Karpas-422 (cell line): ENCODE data around the gene CARD11. TPM values are rescaled to one million over a fixed set of nuclear protein-coding genes. Genes with fewer than 3 reads are reported as not detected.
A peak's percentile ranks its signal among the peaks of the same experiment; 100 is the strongest.

Experiments
- DNase-seq: peaks from one replicate; pipeline ENCODE4 v3.0.0-alpha.2; 2015
- H2AFZ ChIP-seq: fragments of 200-600 bp; sonication (generic); 2 replicates; pipeline ENCODE4 v1.6.1; 2014; ENCODE audit warnings: antibody characterized with exemption, low read length, mixed read lengths
- H3K27ac ChIP-seq: fragments of 200-600 bp; sonication (generic); 2 replicates; pipeline ENCODE4 v1.5.1; 2014; ENCODE audit warnings: mild to moderate bottlenecking, low read length, moderate library complexity
- H3K27me3 ChIP-seq: fragments of 200-600 bp; sonication (generic); 2 replicates; pipeline ENCODE4 v1.6.1; 2014; ENCODE audit warnings: low read length, mixed read lengths
- H3K36me3 ChIP-seq: fragments of 200-600 bp; sonication (generic); 2 replicates; pipeline ENCODE4 v1.6.1; 2014; ENCODE audit warnings: low read length, mixed read lengths; ENCODE audit not compliant: insufficient read depth
- H3K4me1 ChIP-seq: fragments of 200-600 bp; sonication (generic); 2 replicates; pipeline ENCODE4 v1.6.1; 2014; ENCODE audit warnings: mild to moderate bottlenecking, low read length, mixed read lengths
- H3K4me2 ChIP-seq: fragments of 200-600 bp; sonication (generic); 2 replicates; pipeline ENCODE4 v1.6.1; 2014; ENCODE audit warnings: low read length, low read depth, mild to moderate bottlenecking; ENCODE audit not compliant: poor library complexity, severe bottlenecking
- H3K4me3 ChIP-seq: fragments of 200-600 bp; sonication (generic); 2 replicates; pipeline ENCODE4 v1.5.1; 2014; ENCODE audit warnings: mild to moderate bottlenecking, antibody characterized with exemption, low read length, mixed read lengths
- H3K79me2 ChIP-seq: fragments of 200-600 bp; sonication (generic); 2 replicates; pipeline ENCODE4 v1.6.1; 2014; ENCODE audit warnings: mild to moderate bottlenecking, low read length, mixed read lengths
- H3K9ac ChIP-seq: fragments of 200-600 bp; sonication (generic); 2 replicates; pipeline ENCODE4 v1.6.0; 2014; ENCODE audit warnings: low read length
- H3K9me2 ChIP-seq: fragments of 200-600 bp; sonication (generic), shearing (Covaris generic); replicated peaks from 2 replicates; pipeline ENCODE4 v1.6.0; 2014; ENCODE audit warnings: mild to moderate bottlenecking, low read length, moderate library complexity; ENCODE audit not compliant: insufficient read depth
- H3K9me3 ChIP-seq: fragments of 300-700, 200-600 bp; sonication (generic); 2 replicates; pipeline ENCODE4 v1.6.1; 2014; ENCODE audit warnings: low read length, mixed read lengths
- H4K20me1 ChIP-seq: fragments of 200-600 bp; sonication (generic); 2 replicates; pipeline ENCODE4 v1.6.1; 2014; ENCODE audit warnings: mild to moderate bottlenecking, antibody characterized with exemption, low read length, low read depth; ENCODE audit not compliant: insufficient read depth
- total RNA-seq: library from RNA; depleted of rRNA; stranded (reverse); fragments of >200 nt; shearing (Covaris generic); gene quantifications from 2 replicates; pipeline ENCODE4 v1.2.3, GENCODE V29; 2014; ENCODE audit warnings: low replicate concordance

Gene CARD11
- total RNA-seq, 1 experiment from 2014 or later, result 38.5 TPM

GRCh38 chr7:2870471-2870931, 173.2 kb downstream of the CARD11 start:
- Histone ChIP-seq H3K27me3 (no peaks in the 10 kb centered on the region), H3K9me2 (no peaks in the 10 kb centered on the region), H3K9ac (no peak overlapping the region), H3K27ac (no peak overlapping the region), H2AFZ (no peak overlapping the region), H4K20me1 (no peaks in the 10 kb centered on the region), H3K4me2 (no peak overlapping the region), H3K9me3 (no peaks in the 10 kb centered on the region), H3K79me2 (no peaks in the 10 kb centered on the region), H3K4me3 (no peak overlapping the region), H3K4me1 (no peaks in the 10 kb centered on the region), H3K36me3 (no peaks in the 10 kb centered on the region)
- no peak for DNase-seq

GRCh38 chr7:2869981-2870380, 173.7 kb downstream of the CARD11 start:
- Histone ChIP-seq H3K4me3 (no peak overlapping the region), H3K4me1 (no peaks in the 10 kb centered on the region), H3K9me3 (no peaks in the 10 kb centered on the region), H3K79me2 (no peaks in the 10 kb centered on the region), H3K36me3 (no peaks in the 10 kb centered on the region), H3K9ac (no peak overlapping the region), H4K20me1 (no peaks in the 10 kb centered on the region), H3K4me2 (no peak overlapping the region), H3K9me2 (no peaks in the 10 kb centered on the region), H3K27ac (no peak overlapping the region), H2AFZ (no peak overlapping the region), H3K27me3 (no peaks in the 10 kb centered on the region)
- DNase-seq, result no peak

GRCh38 chr7:2866601-2867000, 177.1 kb downstream of the CARD11 start:
- H3K4me3 ChIP-seq, result no peak overlapping the region
- no peaks in the 10 kb centered on the region for H3K9me2 ChIP-seq
- H3K9ac ChIP-seq, result no peak overlapping the region
- no peaks in the 10 kb centered on the region for H3K27me3 ChIP-seq
- no peaks in the 10 kb centered on the region for H3K9me3 ChIP-seq
- H4K20me1 ChIP-seq, result no peaks in the 10 kb centered on the region
- H3K4me1 ChIP-seq, result no peaks in the 10 kb centered on the region
- no peaks in the 10 kb centered on the region for H3K36me3 ChIP-seq
- H3K79me2 ChIP-seq, result no peaks in the 10 kb centered on the region
- no peak overlapping the region for H3K27ac ChIP-seq
- no peak for DNase-seq
- no peak overlapping the region for H3K4me2 ChIP-seq
- H2AFZ ChIP-seq, result no peak overlapping the region

- Histone ChIP-seq H3K4me3 (no peak overlapping the region), H3K27me3 (no peaks in the 10 kb centered on the region), H4K20me1 (no peaks in the 10 kb centered on the region), H3K27ac (no peak overlapping the region), H3K9me3 (no peaks in the 10 kb centered on the region), H3K79me2 (no peaks in the 10 kb centered on the region), H3K4me2 (no peak overlapping the region), H3K36me3 (no peaks in the 10 kb centered on the region), H3K4me1 (no peaks in the 10 kb centered on the region), H3K9ac (no peak overlapping the region), H2AFZ (no peak overlapping the region), H3K9me2 (no peaks in the 10 kb centered on the region)
- DNase-seq, result peak; percentile 88
These were observed 178.5 kb downstream of the CARD11 start for GRCh38 chr7:2864999-2865670.

- H3K4me3 ChIP-seq, result no peak overlapping the region
- no peaks in the 10 kb centered on the region for H3K36me3 ChIP-seq
- H3K27ac ChIP-seq, result no peak overlapping the region
- no peaks in the 10 kb centered on the region for H3K4me1 ChIP-seq
- H3K9me2 ChIP-seq, result no peaks in the 10 kb centered on the region
- H3K9me3 ChIP-seq, result no peaks in the 10 kb centered on the region
- H3K79me2 ChIP-seq, result no peaks in the 10 kb centered on the region
- H3K4me2 ChIP-seq, result no peak overlapping the region
- no peak overlapping the region for H2AFZ ChIP-seq
- no peaks in the 10 kb centered on the region for H4K20me1 ChIP-seq
- no peak overlapping the region for H3K9ac ChIP-seq
- no peak for DNase-seq
- H3K27me3 ChIP-seq, result no peaks in the 10 kb centered on the region
These were observed 179.3 kb downstream of the CARD11 start for GRCh38 chr7:2864204-2864985.

- Histone ChIP-seq H3K4me1 (no peaks in the 10 kb centered on the region), H3K79me2 (no peaks in the 10 kb centered on the region), H3K4me2 (no peak overlapping the region), H3K9me2 (no peaks in the 10 kb centered on the region), H3K9ac (no peak overlapping the region), H2AFZ (no peak overlapping the region), H3K27me3 (no peaks in the 10 kb centered on the region), H3K36me3 (no peaks in the 10 kb centered on the region), H3K9me3 (no peaks in the 10 kb centered on the region), H3K27ac (no peak overlapping the region), H3K4me3 (no peak overlapping the region), H4K20me1 (no peaks in the 10 kb centered on the region)
- no peak for DNase-seq
These were observed 180.1 kb downstream of the CARD11 start for GRCh38 chr7:2863461-2864066.

- H3K4me3 ChIP-seq, result no peak overlapping the region
- H3K9me2 ChIP-seq, result no peaks in the 10 kb centered on the region
- H3K4me2 ChIP-seq, result no peak overlapping the region
- H2AFZ ChIP-seq, result no peak overlapping the region
- no peak overlapping the region for H3K27ac ChIP-seq
- H3K36me3 ChIP-seq, result no peaks in the 10 kb centered on the region
- H3K9ac ChIP-seq, result no peak overlapping the region
- no peak for DNase-seq
- no peaks in the 10 kb centered on the region for H4K20me1 ChIP-seq
- no peaks in the 10 kb centered on the region for H3K79me2 ChIP-seq
- no peaks in the 10 kb centered on the region for H3K9me3 ChIP-seq
- no peaks in the 10 kb centered on the region for H3K27me3 ChIP-seq
- no peaks in the 10 kb centered on the region for H3K4me1 ChIP-seq
These were observed 180.8 kb downstream of the CARD11 start for GRCh38 chr7:2862831-2863361.

- Histone ChIP-seq H3K27ac (no peak overlapping the region), H3K9me3 (no peaks in the 10 kb centered on the region), H3K9me2 (no peaks in the 10 kb centered on the region), H2AFZ (no peak overlapping the region), H3K27me3 (no peaks in the 10 kb centered on the region), H4K20me1 (no peaks in the 10 kb centered on the region), H3K4me2 (no peak overlapping the region), H3K4me1 (no peaks in the 10 kb centered on the region), H3K36me3 (no peaks in the 10 kb centered on the region), H3K79me2 (no peaks in the 10 kb centered on the region), H3K4me3 (no peak overlapping the region), H3K9ac (no peak overlapping the region)
- no peak for DNase-seq
These were observed 182.2 kb downstream of the CARD11 start for GRCh38 chr7:2861509-2861908.
